Stomach (tissue), 4 donors: Measurements from ENCODE around the gene CAMK2G.

Experiments
- CTCF ChIP-seq, 7 experiments: fragments of 450-650 bp in 4 of 7; fragments of 200-600 bp in 3 of 7; sonication (generic) in 3 of 7; IDR thresholded peaks; one replicate each; pipeline ENCODE4 v1.5.1; 2016 to 2019; ENCODE audit warnings: antibody characterized with exemption in 7 of 7, control low read depth in 2 of 7, mild to moderate bottlenecking in 1 of 7
- POLR2AphosphoS5 ChIP-seq, 3 donors: sonication (generic); formaldehyde crosslinking; IDR thresholded peaks; one replicate each; pipeline ENCODE4 v1.6.1; 2016; ENCODE audit warnings: antibody characterized with exemption in 3 of 3

- TF ChIP-seq CTCF (IDR thresholded peaks at IDR 0.05) (no peak), POLR2AphosphoS5 (IDR thresholded peaks at IDR 0.05) (no peak)
These were observed 6.3 kb downstream of the CAMK2G start for GRCh38 chr10:73867871-73868631.
